MM.1S (cell line): ENCODE results near the gene NDRG2.

ENCODE experiments used
- DNase-seq: peaks from one replicate; pipeline ENCODE4 v3.0.0-alpha.2; 2015
- H2AFZ ChIP-seq: fragments of 300-600 bp; sonication (generic); 2 replicates; pipeline ENCODE4 v1.6.0; 2016; ENCODE audit warnings: antibody characterized with exemption, low read length
- H3F3A ChIP-seq: fragments of 300-600 bp; sonication (generic); 2 replicates; pipeline ENCODE4 v1.6.1; 2016; ENCODE audit warnings: mild to moderate bottlenecking, antibody characterized with exemption, low read length, moderate library complexity, mixed read lengths; ENCODE audit not compliant: insufficient read depth
- H3K27ac ChIP-seq: fragments of 300-600 bp; sonication (generic); 2 replicates; pipeline ENCODE4 v1.5.1; 2016; ENCODE audit warnings: mild to moderate bottlenecking, low read length
- H3K27me3 ChIP-seq: fragments of 300-600 bp; sonication (generic); replicated peaks from 2 replicates; pipeline ENCODE4 v1.6.0; 2016; ENCODE audit warnings: low read length; ENCODE audit not compliant: insufficient read depth
- H3K36me3 ChIP-seq: fragments of 300-600 bp; sonication (generic); replicated peaks from 2 replicates; pipeline ENCODE4 v1.6.1; 2016; ENCODE audit warnings: mild to moderate bottlenecking, low read length, mixed read lengths; ENCODE audit not compliant: insufficient read depth
- H3K4me1 ChIP-seq: fragments of 300-600 bp; sonication (generic); 2 replicates; pipeline ENCODE4 v1.6.1; 2016; ENCODE audit warnings: low read length, mixed read lengths
- H3K4me2 ChIP-seq: fragments of 300-600 bp; sonication (generic); 2 replicates; pipeline ENCODE4 v1.6.0; 2016; ENCODE audit warnings: low read depth, low read length
- H3K4me3 ChIP-seq: fragments of 300-600 bp; sonication (generic); 2 replicates; pipeline ENCODE4 v1.5.1; 2016; ENCODE audit warnings: low read length, mixed read lengths
- H3K79me2 ChIP-seq: fragments of 300-600 bp; sonication (generic); 2 replicates; pipeline ENCODE4 v1.6.1; 2016; ENCODE audit warnings: mixed run types, low read length, mixed read lengths
- H3K9ac ChIP-seq: fragments of 300-600 bp; sonication (generic); 2 replicates; pipeline ENCODE4 v1.6.1; 2016; ENCODE audit warnings: low read length, mixed read lengths
- H3K9me2 ChIP-seq: fragments of 300-600 bp; sonication (generic); replicated peaks from 2 replicates; pipeline ENCODE4 v1.6.1; 2016; ENCODE audit warnings: mild to moderate bottlenecking, low read length, mixed read lengths; ENCODE audit not compliant: insufficient read depth
- H3K9me3 ChIP-seq: fragments of 300-600 bp; sonication (generic); replicated peaks from 2 replicates; pipeline ENCODE4 v1.6.1; 2016; ENCODE audit warnings: mild to moderate bottlenecking, low read length, mixed read lengths; ENCODE audit not compliant: insufficient read depth
- H4K20me1 ChIP-seq: fragments of 300-600 bp; sonication (generic); 2 replicates; pipeline ENCODE4 v1.6.1; 2016; ENCODE audit warnings: mild to moderate bottlenecking, low read length, moderate library complexity, mixed read lengths; ENCODE audit not compliant: insufficient read depth
- CTCF ChIP-seq: fragments of 300-600 bp; sonication (generic); IDR thresholded peaks from 2 replicates; pipeline ENCODE4 v1.5.1; 2016; ENCODE audit warnings: antibody characterized with exemption, low read length, mixed read lengths
- EZH2 ChIP-seq: fragments of 300-600 bp; sonication (generic); optimal IDR thresholded peaks from 2 replicates; pipeline ENCODE3; 2017; ENCODE audit warnings: low read depth, mild to moderate bottlenecking, antibody characterized with exemption, low read length, mixed read lengths
- EZH2phosphoT487 ChIP-seq: fragments of 300-600 bp; sonication (generic); IDR thresholded peaks from 2 replicates; pipeline ENCODE4 v1.6.1; 2018; ENCODE audit warnings: antibody characterized with exemption, low read length

Gene NDRG2

GRCh38 chr14:21057803-21058675, 33.2 kb upstream of the NDRG2 start, which contains the start of gene RNASE8:
TSS of gene RNASE8 (plus strand) at chr14:21057822. CDS start at chr14:21057893, 71 bp downstream.
- Histone ChIP-seq H3K36me3 (no peaks in the 10 kb centered on the region), H3K27me3 (no peaks in the 10 kb centered on the region), H3K9me3 (no peaks in the 10 kb centered on the region), H3F3A (no peaks in the 10 kb centered on the region), H3K4me2 (no peak within 1 kb of the TSS), H3K79me2 (no peaks in the 10 kb centered on the region), H2AFZ (no peak within 1 kb of the TSS), H3K9ac (no peak within 1 kb of the TSS), H3K9me2 (no peaks in the 10 kb centered on the region), H3K4me3 (no peak within 1 kb of the TSS), H4K20me1 (no peaks in the 10 kb centered on the region), H3K4me1 (no peaks in the 10 kb centered on the region), H3K27ac (no peak within 1 kb of the TSS)
- no peak for DNase-seq
- no peak for TF ChIP-seq EZH2phosphoT487
- TF ChIP-seq EZH2: no peak
- TF ChIP-seq CTCF: no peak

- no peaks in the 10 kb centered on the region for H3K9me2 ChIP-seq
- H3K27ac ChIP-seq: no peak overlapping the region
- TF ChIP-seq EZH2: no peak
- TF ChIP-seq EZH2phosphoT487: no peak
- no peak for TF ChIP-seq CTCF
- H3K27me3 ChIP-seq: no peaks in the 10 kb centered on the region
- no peak overlapping the region for H2AFZ ChIP-seq
- no peak overlapping the region for H3K4me3 ChIP-seq
- no peaks in the 10 kb centered on the region for H3K4me1 ChIP-seq
- no peaks in the 10 kb centered on the region for H3F3A ChIP-seq
- DNase-seq: no peak
- no peak overlapping the region for H3K9ac ChIP-seq
- H3K79me2 ChIP-seq: no peaks in the 10 kb centered on the region
- no peaks in the 10 kb centered on the region for H3K36me3 ChIP-seq
- no peak overlapping the region for H3K4me2 ChIP-seq
- no peaks in the 10 kb centered on the region for H4K20me1 ChIP-seq
- H3K9me3 ChIP-seq: no peaks in the 10 kb centered on the region
Measured at GRCh38 chr14:21056520-21057163, 31.8 kb upstream of the NDRG2 start.

- Histone ChIP-seq H3K4me3 (no peak overlapping the region), H3K36me3 (no peaks in the 10 kb centered on the region), H3K9me3 (no peaks in the 10 kb centered on the region), H3K9ac (no peak overlapping the region), H3F3A (no peaks in the 10 kb centered on the region), H4K20me1 (no peaks in the 10 kb centered on the region), H3K4me1 (no peaks in the 10 kb centered on the region), H3K9me2 (no peaks in the 10 kb centered on the region), H3K27ac (no peak overlapping the region), H3K4me2 (no peak overlapping the region), H3K27me3 (no peaks in the 10 kb centered on the region), H3K79me2 (no peaks in the 10 kb centered on the region), H2AFZ (no peak overlapping the region)
- no peak for DNase-seq
- no peak for TF ChIP-seq EZH2phosphoT487
- no peak for TF ChIP-seq CTCF
- TF ChIP-seq EZH2: no peak
Measured at GRCh38 chr14:21055432-21056117, 30.7 kb upstream of the NDRG2 start.
